Fibroblast of villous mesenchyme (primary cell): ENCODE data around the gene OXCT1. TPM values are rescaled to one million over a fixed set of nuclear protein-coding genes. Genes with fewer than 3 reads are reported as not detected.
A peak's percentile ranks its signal among the peaks of the same experiment; 100 is the strongest.

Experiments
- DNase-seq: peaks from one replicate; pipeline ENCODE4 v3.0.0-alpha.2; 2010; ENCODE audit warnings: low read depth
- H3K4me3 ChIP-seq: 2 replicates; pipeline ENCODE4 v1.5.1; 2011; ENCODE audit warnings: low read depth, mild to moderate bottlenecking, low read length
- total RNA-seq: library from RNA; depleted of rRNA; stranded (reverse); fragments of >200 nt; gene quantifications from 2 replicates; pipeline ENCODE4 v1.2.3, GENCODE V29; 2012
- TF ChIP-seq, protein P1 (sequence below): IDR thresholded peaks from 2 replicates; pipeline ENCODE4 v1.5.1; 2012; ENCODE audit warnings: low read depth, mild to moderate bottlenecking, low read length; ENCODE audit not compliant: insufficient read depth

Gene OXCT1
- 19.6 and 23.3 TPM in 2 replicates for total RNA-seq

DNA sequence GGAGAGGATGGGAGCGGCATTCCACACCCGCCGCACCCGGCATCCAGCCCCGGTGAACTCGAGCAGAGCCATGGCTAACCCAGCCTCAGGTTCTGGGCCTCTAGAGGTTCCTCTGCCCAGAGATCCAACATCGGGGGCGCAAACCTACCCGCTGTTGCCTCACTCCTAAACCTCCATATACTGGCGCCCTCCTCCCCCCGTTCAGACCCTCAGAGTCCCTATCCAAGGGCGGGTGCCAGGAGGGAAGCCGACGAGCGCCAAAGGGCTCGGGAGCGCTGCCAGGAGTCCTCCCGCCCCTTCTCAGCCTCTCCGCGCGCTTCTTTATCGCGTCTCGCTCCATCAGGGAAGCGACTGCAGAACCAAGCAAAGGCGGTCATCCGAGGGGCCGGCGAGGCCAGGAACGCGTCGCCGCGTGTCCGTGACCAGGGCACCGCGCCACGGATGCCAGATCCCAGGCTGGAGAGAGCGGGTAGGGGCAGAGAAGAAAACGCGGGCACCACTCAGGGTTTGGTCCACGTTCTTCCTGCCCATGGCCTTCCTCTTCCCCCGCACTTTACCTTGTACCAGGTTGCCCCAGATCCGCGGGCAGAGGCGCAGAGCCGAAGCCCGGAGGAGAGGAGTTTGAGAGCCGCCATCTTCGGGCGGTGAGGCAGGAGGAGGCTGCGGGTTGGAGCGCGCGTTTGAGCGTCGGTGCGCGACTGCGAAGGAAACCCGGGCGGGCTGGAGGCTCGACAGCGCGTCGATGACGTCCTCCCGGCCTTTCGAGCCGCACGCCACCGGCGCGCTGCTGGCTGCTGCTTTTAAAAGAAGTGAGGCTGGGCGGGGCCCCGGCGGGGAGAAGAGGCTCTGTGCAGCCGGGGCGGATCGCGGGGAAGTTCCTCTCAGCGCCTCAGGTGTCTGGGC, at the start of gene OXCT1:
TSS of gene OXCT1 (minus strand) at position 702 of the 903 bp plus-strand sequence. CDS start at position 635, 67 bp downstream.
- TF ChIP-seq, protein P1, sequence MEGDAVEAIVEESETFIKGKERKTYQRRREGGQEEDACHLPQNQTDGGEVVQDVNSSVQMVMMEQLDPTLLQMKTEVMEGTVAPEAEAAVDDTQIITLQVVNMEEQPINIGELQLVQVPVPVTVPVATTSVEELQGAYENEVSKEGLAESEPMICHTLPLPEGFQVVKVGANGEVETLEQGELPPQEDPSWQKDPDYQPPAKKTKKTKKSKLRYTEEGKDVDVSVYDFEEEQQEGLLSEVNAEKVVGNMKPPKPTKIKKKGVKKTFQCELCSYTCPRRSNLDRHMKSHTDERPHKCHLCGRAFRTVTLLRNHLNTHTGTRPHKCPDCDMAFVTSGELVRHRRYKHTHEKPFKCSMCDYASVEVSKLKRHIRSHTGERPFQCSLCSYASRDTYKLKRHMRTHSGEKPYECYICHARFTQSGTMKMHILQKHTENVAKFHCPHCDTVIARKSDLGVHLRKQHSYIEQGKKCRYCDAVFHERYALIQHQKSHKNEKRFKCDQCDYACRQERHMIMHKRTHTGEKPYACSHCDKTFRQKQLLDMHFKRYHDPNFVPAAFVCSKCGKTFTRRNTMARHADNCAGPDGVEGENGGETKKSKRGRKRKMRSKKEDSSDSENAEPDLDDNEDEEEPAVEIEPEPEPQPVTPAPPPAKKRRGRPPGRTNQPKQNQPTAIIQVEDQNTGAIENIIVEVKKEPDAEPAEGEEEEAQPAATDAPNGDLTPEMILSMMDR = no peak
- peak within 1 kb of the TSS; percentile 84 for H3K4me3 ChIP-seq
- peak; percentile 87 for DNase-seq

GRCh38 chr5:41918105-41918504, 47.9 kb upstream of the OXCT1 start:
- DNase-seq = no peak
- H3K4me3 ChIP-seq = no peak overlapping the region
- TF ChIP-seq, protein P1 = no peak

GRCh38 chr5:41908374-41909079, 38.3 kb upstream of the OXCT1 start:
- TF ChIP-seq, protein P1 = no peak
- peak; percentile 31 for DNase-seq
- no peak overlapping the region for H3K4me3 ChIP-seq

DNA sequence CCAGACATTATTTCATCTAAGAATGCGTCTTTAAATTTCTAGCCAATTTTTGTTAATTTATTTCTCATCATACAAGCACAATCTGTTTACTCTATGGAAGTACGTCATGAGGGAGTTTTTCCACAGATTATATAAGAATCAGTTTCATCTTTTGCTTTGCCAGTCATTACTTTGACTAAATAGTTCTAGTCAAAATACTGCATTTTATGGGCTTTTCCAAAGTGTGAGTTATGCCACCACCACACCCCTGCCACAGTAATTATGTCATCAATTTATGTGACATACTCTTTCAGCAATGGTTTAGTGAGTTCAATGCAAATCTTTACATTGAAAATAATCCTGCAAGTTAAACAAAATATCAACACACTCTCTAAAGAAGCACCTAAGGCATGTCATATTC, 35.9 kb upstream of the OXCT1 start:
- no peak overlapping the region for H3K4me3 ChIP-seq
- no peak for DNase-seq
- TF ChIP-seq, protein P1 = no peak

GRCh38 chr5:41903892-41904799, 33.9 kb upstream of the OXCT1 start, which contains the start of gene RIMOC1:
TSS of gene RIMOC1 (plus strand) at chr5:41904344. CDS start at chr5:41904368, 24 bp downstream.
- peak; percentile 100 for DNase-seq
- H3K4me3 ChIP-seq = peak within 1 kb of the TSS; percentile 74
- TF ChIP-seq, protein P1 = no peak

GRCh38 chr5:41903382-41903891, 33.2 kb upstream of the OXCT1 start:
- peak overlapping the region; percentile 74 for H3K4me3 ChIP-seq
- DNase-seq = no peak
- TF ChIP-seq, protein P1 = no peak
